ENCODE results near the gene SETSIP. TPM values are rescaled to one million over a fixed set of nuclear protein-coding genes. Genes with fewer than 3 reads are reported as not detected.

Gene SETSIP
- not detected for total RNA-seq

DNA sequence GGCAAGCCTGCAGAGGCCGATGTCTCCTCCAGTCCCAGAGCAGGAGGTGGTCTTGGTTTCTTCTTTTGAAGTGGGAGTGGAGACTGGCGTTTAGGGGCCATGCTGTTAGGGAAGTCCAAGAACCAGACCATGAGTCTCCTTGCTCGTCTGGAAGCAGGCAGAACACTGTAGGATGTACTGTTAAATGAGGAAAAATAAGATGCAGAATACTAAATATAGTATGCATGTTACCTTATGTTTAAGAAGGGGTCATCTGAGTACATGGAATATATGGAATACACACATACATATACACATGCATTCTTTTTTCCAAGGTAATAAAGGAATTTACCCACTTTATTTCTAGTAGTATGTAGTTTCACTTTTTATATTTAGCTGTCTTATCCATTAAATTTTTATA is at the start of gene SETSIP:
Gene SETSIP, minus strand, starts transcription at position 101 of the 400 bp plus-strand sequence. Its CDS starts 0 bp downstream, at position 101.
- no peak for TF ChIP-seq CTCF (IDR thresholded peaks at IDR 0.05; ENCODE audit: low read depth)

DNA sequence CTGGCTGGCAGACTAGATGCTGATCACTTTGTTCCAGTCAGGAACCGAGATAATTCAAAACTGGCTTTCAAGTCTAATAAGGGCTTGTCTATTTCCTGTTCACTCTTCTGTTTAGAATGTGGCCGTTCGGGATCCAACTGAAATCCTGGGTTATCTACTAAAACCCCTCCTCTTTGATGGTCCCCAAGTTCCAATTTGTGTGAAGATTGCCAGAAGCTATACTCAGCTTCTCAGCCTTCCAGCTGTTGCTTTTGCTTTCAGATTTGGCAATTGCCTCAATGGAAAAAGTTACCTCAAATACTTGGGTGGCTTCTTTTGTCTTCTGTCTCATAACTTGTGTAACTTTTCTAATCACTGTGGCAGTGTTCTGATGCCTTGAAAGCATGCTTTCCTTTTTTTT is 48.7 kb upstream of the SETSIP start:
- no peak for TF ChIP-seq CTCF (IDR thresholded peaks at IDR 0.05; ENCODE audit: low read depth)

DNA sequence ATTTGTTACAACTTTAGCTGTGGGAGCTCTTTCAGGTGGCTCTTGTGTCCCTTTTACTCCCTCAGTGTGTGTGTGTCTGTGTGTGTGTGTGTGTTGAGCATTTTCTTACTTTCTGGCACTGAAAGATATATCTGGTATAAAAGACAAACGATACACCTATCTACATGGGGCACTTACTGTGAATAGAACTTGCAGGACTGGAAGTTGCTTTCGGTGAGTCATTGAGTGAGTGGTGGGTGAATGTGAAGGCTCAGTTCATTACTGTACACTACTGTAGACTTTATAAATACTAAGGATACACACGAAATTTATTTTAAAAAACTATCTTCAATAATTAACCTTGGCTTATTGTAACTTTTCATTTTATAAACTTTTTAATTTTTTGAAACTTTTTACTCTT is 43.6 kb upstream of the SETSIP start:
- no peak for TF ChIP-seq CTCF (IDR thresholded peaks at IDR 0.05; ENCODE audit: low read depth)

GRCh38 chr1:92117526-92117925 is 42.3 kb upstream of the SETSIP start:
- no peak for TF ChIP-seq CTCF (IDR thresholded peaks at IDR 0.05; ENCODE audit: low read depth)

DNA sequence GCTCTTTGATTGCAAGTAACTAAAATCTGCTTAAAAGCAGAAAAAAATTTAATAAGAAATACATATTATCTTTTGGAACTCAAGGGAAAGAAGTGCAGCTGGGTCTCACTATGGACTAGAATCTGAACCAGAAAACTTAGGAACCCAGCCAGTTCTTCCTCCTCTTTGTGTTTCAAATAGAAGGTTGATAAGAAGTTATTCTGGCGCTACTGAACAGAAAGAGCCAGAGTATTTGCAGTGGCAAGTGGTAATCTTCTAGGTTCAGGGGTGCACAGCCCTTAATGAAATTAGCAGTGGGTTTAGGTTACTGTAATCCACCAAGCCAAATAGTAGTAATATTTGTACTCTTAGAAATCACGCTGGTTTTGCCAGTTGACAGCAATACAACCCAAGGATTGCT is 33.4 kb upstream of the SETSIP start:
- TF ChIP-seq CTCF (IDR thresholded peaks at IDR 0.05; ENCODE audit: low read depth), result no peak

DNA sequence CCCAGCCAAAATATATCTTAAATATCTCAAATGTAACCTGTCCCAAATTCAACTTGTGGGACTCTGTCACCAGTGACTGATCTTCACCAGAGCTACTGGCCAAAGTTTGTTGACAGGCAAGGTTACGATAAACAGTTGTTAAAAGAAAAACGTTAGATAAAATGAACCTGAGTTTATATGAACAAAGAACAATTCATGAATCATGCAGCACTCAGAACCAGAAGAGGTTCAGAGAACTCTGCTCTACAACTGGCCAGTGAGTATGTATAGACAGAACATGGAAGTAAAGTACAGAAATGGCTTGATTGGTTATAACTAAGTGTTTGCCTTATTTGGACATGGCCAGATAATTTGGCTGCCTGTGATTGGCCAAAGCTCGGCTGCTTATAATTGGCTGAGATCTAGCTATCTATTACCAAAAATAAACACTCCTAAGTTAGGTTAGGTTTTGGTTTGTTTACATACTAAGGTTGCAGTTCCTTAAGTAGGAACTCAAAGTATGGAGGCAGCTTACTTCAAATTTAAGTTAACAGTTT is 30.4 kb upstream of the SETSIP start:
- TF ChIP-seq CTCF (IDR thresholded peaks at IDR 0.05; ENCODE audit: low read depth), result no peak

DNA sequence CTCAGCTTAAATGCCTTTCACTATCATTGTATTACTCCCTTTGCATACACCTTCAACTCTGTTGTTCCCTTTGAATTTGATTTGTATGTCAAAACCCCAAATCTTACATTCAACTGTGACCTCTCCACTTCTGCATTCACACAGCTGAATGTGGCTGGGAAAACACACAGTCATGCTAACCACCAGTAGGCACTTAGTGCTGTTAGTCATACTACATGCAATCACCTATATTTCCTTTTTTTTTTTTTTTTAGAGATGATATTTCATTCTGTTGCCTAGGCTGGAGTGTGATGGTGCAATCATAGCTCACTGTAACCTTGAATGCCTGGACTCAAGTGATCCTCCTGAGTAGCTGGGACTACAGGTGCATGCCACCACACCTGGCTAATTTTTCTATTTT is 21.1 kb upstream of the SETSIP start:
- TF ChIP-seq CTCF (IDR thresholded peaks at IDR 0.05; ENCODE audit: low read depth), result no peak

Data from subcutaneous adipose tissue (tissue), 4 donors.